Heart left ventricle (tissue), 16 donors: ENCODE results near the gene ENOX1. TPM values are rescaled to one million over a fixed set of nuclear protein-coding genes. Genes with fewer than 3 reads are reported as not detected.

Source experiments
- ATAC-seq, 4 donors: fragments of 200-7000 bp; cut with Tn5 transposase; one replicate each; pipeline ENCODE4 v1.9.1; 2020 to 2022; ENCODE audit warnings: moderate library complexity in 4 of 4, mild to moderate bottlenecking in 3 of 4, moderate number of reproducible peaks in 1 of 4
- DNase-seq, 5 donors: peaks; one replicate each; pipeline ENCODE4 v3.0.0-alpha.2; 2020
- H3K27ac ChIP-seq, 12 donors: fragments of 200-600 bp; sonication (generic) in 4 of 12; one replicate each; pipeline versions ENCODE4 v1.5.0 to v1.8.0; 2016 to 2022; ENCODE audit warnings: mild to moderate bottlenecking in 2 of 12
- H3K27me3 ChIP-seq, 9 donors: fragments of 200-600 bp; sonication (generic) in 2 of 9; one replicate each; pipeline versions ENCODE4 v1.5.1 to v1.8.0; 2016 to 2022; ENCODE audit warnings: mild to moderate bottlenecking in 3 of 9
- H3K36me3 ChIP-seq, 9 donors: fragments of 200-600 bp; sonication (generic) in 2 of 9; one replicate each; pipeline versions ENCODE4 v1.5.0 to v1.8.0; 2018 to 2022; ENCODE audit warnings: mild to moderate bottlenecking in 2 of 9
- H3K4me1 ChIP-seq, 12 donors: fragments of 200-600 bp; sonication (generic) in 4 of 12; one replicate each; pipeline versions ENCODE4 v1.5.0 to v1.8.0; 2016 to 2022; ENCODE audit warnings: mild to moderate bottlenecking in 3 of 12
- H3K4me3 ChIP-seq, 12 donors: fragments of 200-600 bp; sonication (generic) in 4 of 12; one replicate each; pipeline versions ENCODE4 v1.5.0 to v1.8.0; 2017 to 2022; ENCODE audit warnings: mild to moderate bottlenecking in 9 of 12, moderate library complexity in 4 of 12
- H3K9me3 ChIP-seq, 12 donors: fragments of 200-600 bp; sonication (generic) in 4 of 12; one replicate each; pipeline versions ENCODE4 v1.5.0 to v1.8.0; 2016 to 2022; ENCODE audit warnings: mild to moderate bottlenecking in 1 of 12
- CTCF ChIP-seq, 12 donors: fragments of 200-600 bp; sonication (generic) in 4 of 12; IDR thresholded peaks; one replicate each; pipeline versions ENCODE4 v1.5.0 to v1.8.0; 2018 to 2022; ENCODE audit warnings: antibody characterized with exemption in 12 of 12, mild to moderate bottlenecking in 5 of 12
- POLR2A ChIP-seq, 2 donors: fragments of 450-650 bp; IDR thresholded peaks; one replicate each; pipeline ENCODE4 v1.6.1; 2017; ENCODE audit warnings: antibody characterized with exemption in 2 of 2, mild to moderate bottlenecking in 2 of 2, moderate library complexity in 2 of 2
- WGBS, 4 donors: extraction: QIAGEN DNeasy Blood & Tissue Kit in 2 of 4; methylation state at CpG; one replicate each; pipeline versions ENCODE4 v1.1.5 to v1.1.7; 2013 to 2018; 5-methylcytosine and 5-hydroxymethylcytosine counted together
- intact Hi-C, 10 donors: fragments of 100-400 bp; cut with DNase I; formaldehyde crosslinking; loops; one replicate each; pipeline versions ENCODE4 v1.11.1 to v1.14.2; 2022
- polyA plus RNA-seq, 2 donors: library from polyadenylated mRNA; stranded (reverse); fragments of 200-250 nt; gene quantifications; one replicate each; pipeline ENCODE4 v1.2.3, GENCODE V29; 2013
- total RNA-seq, 9 donors: library from RNA; depleted of rRNA in 2 of 9; stranded (reverse); fragments of >200 nt in 2 of 9; fragmentation: NEBNext Ultra II Directional in 3 of 9; extraction: Animal tissue kit (Norgen Biotek cat#: 25700) in 3 of 9; gene quantifications; one replicate each; pipeline versions ENCODE4 v1.1.0 to v1.2.4, GENCODE V29; 2016 to 2023
- donor health status: ischemic (EF 13 %, LVEDD 7.1; RV severe dilation, severe dysfunction).
- donor health status: healthy with polysubstance abuse.
- donor health status: DM: no; HTN: yes; CAD: no.
- donor health status: DM: no; HTN: no; CAD: no.
- donor health status: ischemic (EF 25% LVEDD 6.9; RV normal size, moderate dysfunction).
- donor health status: ischemic (EF 25% LVEDD 5.7; RV mildly dilated, moderate dysfunction).
- donor health status: healthy.
- donor health status: DM: yes; HTN: yes; CAD: no.
- donor health status: ischemic (EF 35%, LVEDD 5.7; RV mildly dilated, moderate dysfunction).
- donor health status: nonischemic (EF 11% LVEDD 7.7; RV severe dilation, severe dysfunction).
- donor health status: DM: yes; HTN: yes; CAD: no.
- donor health status: PGD.
- donor health status: ischemic (EF 29% LVEDD 5.4; RV normal size, mild dysfunction).
- donor health status: nonischemic (EF 23%, LVEDD 6.1; RV moderate dilation, normal function).

Gene ENOX1
- total and polyA plus RNA-seq, 11 donors = 2.0 to 10.1 (median 5.4) TPM

GRCh38 chr13:43545317-43545874, 241.4 kb downstream of the ENOX1 start:
- Histone ChIP-seq H3K36me3 (no peaks in the 10 kb centered on the region), H3K4me1 (peaks cover 0 to 35% (median 22%) of the 10 kb centered on the region in 12 donors), H3K27me3 (no peaks in the 10 kb centered on the region), H3K4me3 (no peak overlapping the region), H3K9me3 (no peaks in the 10 kb centered on the region), H3K27ac (peak overlapping the region in 3 of 12 donors; percentile 10 to 35 (median 25))
- ATAC-seq (peak; percentile 39 to 70 (median 66)), DNase-seq (peak in 1 of 5 donors; percentile 31)
- WGBS, 4 donors = 58 to 71% (median 67%) methylated on average over 4 of the region's 4 CpGs
- no peak for TF ChIP-seq CTCF (IDR thresholded peaks at IDR 0.05)
- intact Hi-C loops = loop anchor here in 3 of 10 donors (5.0 to 10.0 kb wide), 2 partner anchors 33 to 239 kb away; partner anchors contain the start of gene ENOX1 (in 2 of the 3)

- Histone ChIP-seq H3K27me3 (no peaks in the 10 kb centered on the region), H3K9me3 (peaks cover 0 to 3% (median 0%) of the 10 kb centered on the region in 12 donors), H3K27ac (peak overlapping the region in 2 of 12 donors; percentile 35 to 43), H3K4me3 (no peak overlapping the region), H3K4me1 (peaks cover 0 to 35% (median 22%) of the 10 kb centered on the region in 12 donors), H3K36me3 (no peaks in the 10 kb centered on the region)
- ATAC-seq (no peak), DNase-seq (no peak)
- WGBS, 4 donors = 61 to 68% (median 62%) methylated on average over 5 of the region's 5 CpGs
- TF ChIP-seq CTCF (IDR thresholded peaks at IDR 0.05) = no peak
- TF ChIP-seq POLR2A (IDR thresholded peaks at IDR 0.05) = no peak
- intact Hi-C loops = loop anchor here in 3 of 10 donors (5.0 to 10.0 kb wide), 2 partner anchors 32 to 240 kb away; partner anchors contain the start of gene ENOX1 (in 2 of the 3)
Measured at GRCh38 chr13:43544631-43545030, 242.1 kb downstream of the ENOX1 start.

GRCh38 chr13:43544011-43544410, 242.8 kb downstream of the ENOX1 start:
- 88 to 100% (median 94%) methylated on average over 2 of the region's 2 CpGs for WGBS, 4 donors
- Histone ChIP-seq H3K27ac (peak overlapping the region in 1 of 12 donors; percentile 43), H3K4me3 (no peak overlapping the region), H3K9me3 (peaks cover 0 to 9% (median 0%) of the 10 kb centered on the region in 12 donors), H3K27me3 (no peaks in the 10 kb centered on the region), H3K36me3 (no peaks in the 10 kb centered on the region), H3K4me1 (peaks cover 0 to 35% (median 22%) of the 10 kb centered on the region in 12 donors)
- intact Hi-C loops = loop anchor here in 2 of 10 donors (10.0 kb wide), 1 partner anchor 241 kb away; the partner anchor contains the start of gene ENOX1 (in 2 of the 2)
- no peak for TF ChIP-seq CTCF (IDR thresholded peaks at IDR 0.05)
- TF ChIP-seq POLR2A (IDR thresholded peaks at IDR 0.05) = no peak
- no peak for ATAC-seq
- no peak for DNase-seq

- 95 to 99% (median 96%) methylated on average over 2 of the region's 2 CpGs for WGBS, 4 donors
- TF ChIP-seq POLR2A (IDR thresholded peaks at IDR 0.05) (no peak), CTCF (IDR thresholded peaks at IDR 0.05) (no peak)
- intact Hi-C loops = loop anchor here in 2 of 10 donors (10.0 kb wide), 1 partner anchor 241 kb away; the partner anchor contains the start of gene ENOX1 (in 2 of the 2)
Measured at GRCh38 chr13:43543331-43543730, 243.4 kb downstream of the ENOX1 start.

More at GRCh38 chr13:43543331-43543730, 243.4 kb downstream of the ENOX1 start:
- Histone ChIP-seq H3K9me3 (peaks cover 0 to 11% (median 0%) of the 10 kb centered on the region in 12 donors), H3K4me1 (peaks cover 0 to 35% (median 22%) of the 10 kb centered on the region in 12 donors), H3K27me3 (no peaks in the 10 kb centered on the region), H3K36me3 (no peaks in the 10 kb centered on the region), H3K27ac (no peak overlapping the region), H3K4me3 (no peak overlapping the region)
- no peak for DNase-seq
- ATAC-seq = no peak
